Kidney (tissue), 14 donors: ENCODE data around the gene VPS52. TPM values are rescaled to one million over a fixed set of nuclear protein-coding genes. Genes with fewer than 3 reads are reported as not detected.
A peak's percentile ranks its signal among the peaks of the same experiment; 100 is the strongest.

Experiments used
- DNase-seq, 5 donors: peaks; one replicate each; pipeline ENCODE4 v3.0.0-alpha.2; 2013 to 2020
- FAIRE-seq: peaks from 2 replicates; lab custom pipeline; 2012; peaks lifted over from hg19 to GRCh38; lab: Jason Lieb, UNC
- H3K27ac ChIP-seq, 2 donors: one replicate each; pipeline ENCODE4 v1.7.0; 2013; ENCODE audit warnings: low read depth in 2 of 2, low read length in 2 of 2, inconsistent platforms in 1 of 2
- H3K27me3 ChIP-seq: one replicate; pipeline ENCODE4 v1.7.1; 2013; ENCODE audit warnings: low read length, inconsistent platforms; ENCODE audit not compliant: control insufficient read depth, insufficient read depth
- H3K36me3 ChIP-seq, 3 donors: one replicate each; pipeline versions ENCODE4 v1.7.0 to v1.7.1; 2013; ENCODE audit warnings: low read length in 3 of 3, control low read depth in 1 of 3, inconsistent platforms in 1 of 3; ENCODE audit not compliant: insufficient read depth in 3 of 3, control insufficient read depth in 2 of 3
- H3K4me1 ChIP-seq, 3 donors: one replicate each; pipeline versions ENCODE4 v1.7.0 to v1.7.1; 2013; ENCODE audit warnings: low read length in 3 of 3, inconsistent platforms in 1 of 3, low read depth in 1 of 3; ENCODE audit not compliant: control insufficient read depth in 2 of 3, insufficient read depth in 2 of 3
- H3K4me3 ChIP-seq, 3 donors: one replicate each; pipeline versions ENCODE4 v1.7.0 to v1.8.1; 2013; ENCODE audit warnings: low read length in 3 of 3, control low read depth in 1 of 3, inconsistent platforms in 1 of 3
- H3K9ac ChIP-seq, 3 donors: one replicate each; pipeline versions ENCODE4 v1.7.0 to v1.7.1; 2013; ENCODE audit warnings: low read length in 3 of 3, control low read depth in 1 of 3, inconsistent platforms in 1 of 3
- H3K9me3 ChIP-seq, 3 donors: one replicate each; pipeline versions ENCODE4 v1.7.0 to v1.7.1; 2013; ENCODE audit warnings: low read length in 3 of 3, control low read depth in 1 of 3, inconsistent platforms in 1 of 3; ENCODE audit not compliant: control insufficient read depth in 2 of 3, insufficient read depth in 1 of 3
- CTCF ChIP-seq: IDR thresholded peaks from 3 replicates; pipeline ENCODE4 v1.5.1; 2012; ENCODE audit warnings: mild to moderate bottlenecking, moderate library complexity, borderline replicate concordance; ENCODE audit not compliant: insufficient read depth; ENCODE audit errors: extremely low read depth
- intact Hi-C: fragments of 100-400 bp; cut with DNase I; formaldehyde crosslinking; loops from one replicate; pipeline ENCODE4 v1.11.1; 2022
- polyA plus RNA-seq: library from polyadenylated mRNA; stranded (reverse); fragments of 350-450 nt; fragmentation: Illumina TruSeq; extraction: RNeasy Lipid Tissue Mini Kit (QIAGEN cat#74804); gene quantifications from one replicate; pipeline ENCODE4 v1.2.3, GENCODE V29; 2014; ENCODE audit warnings: low read depth, low replicate concordance; ENCODE audit not compliant: insufficient read depth
- total RNA-seq: library from RNA; stranded (reverse); fragmentation: NEBNext Ultra II Directional; extraction: Animal tissue kit (Norgen Biotek cat#: 25700); gene quantifications from one replicate; pipeline ENCODE4 v1.2.1, GENCODE V29; 2021
- donor health status: control.
- donor health status: control.
- donor health status: control.
- donor health status: control.
- donor health status: control.
- donor health status: DM: yes; HTN: yes; CAD: no.
- donor health status: Normal renal cell carcinoma (clear cell type).

VPS52 gene
- total and polyA plus RNA-seq, 2 donors from 2014 or later = 35.8 to 64.4 TPM

GRCh38 chr6:33297406-33297955 lies 25.8 kb upstream of the VPS52 start:
- DNase-seq (peak; percentile 66 to 87 (median 77)), FAIRE-seq (no peak)
- no peaks in the 10 kb centered on the region for H3K27me3 ChIP-seq
- H3K4me1 ChIP-seq = peaks cover 0 to 13% (median 0%) of the 10 kb centered on the region in 3 donors
- peak overlapping the region; percentile 48 to 92 (median 56) for H3K4me3 ChIP-seq
- peak overlapping the region; percentile 96 to 98 for H3K27ac ChIP-seq
- intact Hi-C loops = no loop called here
- H3K9ac ChIP-seq = peak overlapping the region in 2 of 3 donors; percentile 60 to 68
- no peaks in the 10 kb centered on the region for H3K9me3 ChIP-seq
- TF ChIP-seq CTCF = no peak
- H3K36me3 ChIP-seq = peaks cover 2 to 12% (median 11%) of the 10 kb centered on the region in 3 donors

GRCh38 chr6:33296797-33297405 lies 25.2 kb upstream of the VPS52 start:
- Histone ChIP-seq H3K9ac (peak overlapping the region in 1 of 3 donors; percentile 68), H3K9me3 (no peaks in the 10 kb centered on the region), H3K4me3 (peak overlapping the region; percentile 48 to 92 (median 56)), H3K27ac (peak overlapping the region; percentile 96 to 98), H3K4me1 (peaks cover 0 to 13% (median 0%) of the 10 kb centered on the region in 3 donors), H3K36me3 (peaks cover 2 to 16% (median 15%) of the 10 kb centered on the region in 3 donors), H3K27me3 (no peaks in the 10 kb centered on the region)
- no peak for TF ChIP-seq CTCF
- FAIRE-seq (no peak), DNase-seq (peak in 1 of 5 donors; percentile 75)
- intact Hi-C loops = no loop called here

GRCh38 chr6:33295621-33296369 lies 24.1 kb upstream of the VPS52 start:
- peaks cover 0 to 11% (median 0%) of the 10 kb centered on the region in 3 donors for H3K4me1 ChIP-seq
- DNase-seq (peak in 1 of 5 donors; percentile 79), FAIRE-seq (no peak)
- no peaks in the 10 kb centered on the region for H3K9me3 ChIP-seq
- no peaks in the 10 kb centered on the region for H3K27me3 ChIP-seq
- intact Hi-C loops = no loop called here
- H3K27ac ChIP-seq = no peak overlapping the region
- TF ChIP-seq CTCF = no peak
- H3K9ac ChIP-seq = no peak overlapping the region
- peaks cover 2 to 25% (median 16%) of the 10 kb centered on the region in 3 donors for H3K36me3 ChIP-seq
- no peak overlapping the region for H3K4me3 ChIP-seq
